Activated naive CD4-positive, alpha-beta T cell treated with anti-CD3 and anti-CD28 coated beads, Interleukin-2, amount 50 U/mL, for 72 hours (primary cell): Measurements from ENCODE around the gene CIDEA. TPM values are rescaled to one million over a fixed set of nuclear protein-coding genes. Genes with fewer than 3 reads are reported as not detected.

Experiments used
- ATAC-seq, 2 donors: fragments of 150-1000 bp; cut with Tn5 transposase; 2 replicates each; pipeline ENCODE4 v1.10.0; 2021; ENCODE audit warnings: mild to moderate bottlenecking in 2 of 2, moderate library complexity in 2 of 2
- DNase-seq, 2 donors: peaks; one replicate each; pipeline ENCODE4 v3.0.0; 2021 to 2022; ENCODE audit warnings: low spot score in 2 of 2
- H3K27ac Mint-ChIP-seq, 2 donors: one replicate each; pipeline ENCODE4 v1.8.0; 2022; ENCODE audit warnings: mild to moderate bottlenecking in 2 of 2, mixed read lengths in 2 of 2
- H3K36me3 Mint-ChIP-seq, 2 donors: one replicate each; pipeline ENCODE4 v1.8.0; 2022; ENCODE audit warnings: mixed read lengths in 2 of 2
- H3K9me3 Mint-ChIP-seq, 2 donors: one replicate each; pipeline ENCODE4 v1.8.0; 2022; ENCODE audit warnings: mixed read lengths in 2 of 2
- total RNA-seq, 2 donors: library from RNA; stranded (reverse); gene quantifications; one replicate each; pipeline ENCODE4 v1.2.3, GENCODE V29; 2022

The CIDEA gene
- total RNA-seq, 2 donors from 2014 or later = not detected

DNA sequence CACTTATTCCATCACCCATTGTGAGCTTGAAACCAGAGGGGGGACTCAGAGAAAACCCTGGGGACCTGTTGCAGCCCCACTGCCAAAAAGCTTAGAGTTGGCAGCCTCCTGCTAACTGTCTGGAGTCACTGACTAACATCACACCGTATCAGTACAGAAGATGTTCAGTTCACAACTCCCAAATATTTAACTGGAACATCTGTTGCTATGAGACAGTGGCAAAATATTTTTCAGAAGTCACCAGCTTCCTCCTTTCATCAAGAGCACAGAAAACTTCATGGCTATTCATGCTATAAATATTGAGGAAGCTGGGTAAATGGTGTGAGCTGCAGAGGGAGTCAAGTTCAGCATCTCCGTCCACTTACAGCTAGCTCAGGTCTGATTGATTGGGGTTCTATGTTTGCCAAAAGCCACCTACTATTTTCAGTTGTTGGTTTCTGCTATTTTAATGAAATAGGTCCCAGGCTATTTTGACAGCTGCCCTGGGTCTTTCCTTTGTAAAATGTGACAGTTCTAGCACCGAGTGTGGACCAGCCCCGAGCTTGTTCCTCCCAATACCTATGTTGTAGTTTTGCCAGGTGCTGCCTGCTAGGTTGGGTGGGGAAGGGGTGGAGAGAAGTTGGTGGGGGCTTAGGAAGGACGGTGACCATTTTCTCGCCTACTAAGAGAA, 63.6 kb downstream of the CIDEA start:
- Mint-ChIP-seq H3K36me3 (no peaks in the 10 kb centered on the region), H3K9me3 (no peaks in the 10 kb centered on the region), H3K27ac (no peak overlapping the region)
- DNase-seq (no peak), ATAC-seq (no peak)

DNA sequence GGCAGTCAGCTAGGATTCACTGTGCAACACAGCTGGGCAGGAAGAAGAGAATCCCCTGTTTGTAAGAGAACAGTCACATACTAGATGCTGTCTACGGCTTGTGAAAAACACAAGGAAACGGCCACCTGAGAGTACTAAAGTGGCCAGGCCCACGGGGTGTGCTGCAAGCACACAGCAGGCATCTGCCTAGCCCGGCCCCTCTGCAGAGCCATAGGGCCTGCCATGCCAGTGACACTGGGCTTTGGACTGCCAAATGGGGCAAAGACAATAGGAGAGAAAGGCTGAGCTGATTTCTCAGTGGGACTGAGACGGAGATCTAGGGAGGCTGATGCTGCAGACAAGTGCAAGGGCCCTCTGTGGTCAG, 64.2 kb downstream of the CIDEA start:
- no peak for ATAC-seq
- H3K27ac Mint-ChIP-seq = no peak overlapping the region
- H3K36me3 Mint-ChIP-seq = no peaks in the 10 kb centered on the region
- no peaks in the 10 kb centered on the region for H3K9me3 Mint-ChIP-seq
- DNase-seq = no peak

DNA sequence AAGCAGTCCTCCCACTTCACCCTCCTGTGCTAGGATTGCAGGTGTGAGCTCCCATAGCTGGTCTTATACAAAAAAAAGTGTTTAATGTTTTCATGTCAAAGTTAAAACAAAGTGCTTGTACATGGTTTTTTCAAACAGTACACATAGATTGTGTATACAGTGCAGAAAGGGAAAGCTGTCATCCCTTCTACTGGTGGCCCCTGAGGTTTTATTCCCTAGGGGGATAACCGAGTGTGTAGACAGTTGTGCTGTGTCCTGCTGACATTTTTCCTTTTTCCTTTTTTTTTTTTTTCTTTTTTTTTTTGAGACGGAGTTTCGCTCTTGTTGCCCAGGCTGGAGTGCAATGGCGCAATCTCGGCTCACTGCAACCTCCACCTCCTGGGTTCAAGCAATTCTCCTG, 64.7 kb downstream of the CIDEA start:
- Mint-ChIP-seq H3K36me3 (no peaks in the 10 kb centered on the region), H3K9me3 (no peaks in the 10 kb centered on the region), H3K27ac (no peak overlapping the region)
- no peak for ATAC-seq
- no peak for DNase-seq

DNA sequence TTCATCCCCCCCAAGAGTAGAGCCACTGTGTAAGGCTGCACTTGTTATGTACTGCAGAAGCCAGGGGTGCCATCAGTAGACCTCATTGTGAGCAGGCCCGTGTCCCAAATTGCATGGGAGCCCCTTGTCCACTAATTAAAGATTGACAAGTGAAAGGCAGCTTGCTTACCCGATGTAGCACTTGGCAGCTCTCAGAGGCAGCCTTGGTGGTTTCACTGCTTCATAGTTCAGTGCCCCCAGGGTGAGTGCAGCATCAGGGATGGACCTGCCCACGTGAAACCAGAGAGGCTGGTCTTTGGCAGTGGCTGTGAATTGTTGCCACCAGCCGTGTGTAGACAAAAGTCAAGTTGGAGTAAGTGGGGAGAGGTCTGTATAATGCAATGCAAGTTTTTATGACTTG, 67.2 kb downstream of the CIDEA start:
- Mint-ChIP-seq H3K9me3 (no peaks in the 10 kb centered on the region), H3K27ac (no peak overlapping the region), H3K36me3 (peaks cover 8 to 14% of the 10 kb centered on the region in 2 donors)
- DNase-seq (no peak), ATAC-seq (no peak)

DNA sequence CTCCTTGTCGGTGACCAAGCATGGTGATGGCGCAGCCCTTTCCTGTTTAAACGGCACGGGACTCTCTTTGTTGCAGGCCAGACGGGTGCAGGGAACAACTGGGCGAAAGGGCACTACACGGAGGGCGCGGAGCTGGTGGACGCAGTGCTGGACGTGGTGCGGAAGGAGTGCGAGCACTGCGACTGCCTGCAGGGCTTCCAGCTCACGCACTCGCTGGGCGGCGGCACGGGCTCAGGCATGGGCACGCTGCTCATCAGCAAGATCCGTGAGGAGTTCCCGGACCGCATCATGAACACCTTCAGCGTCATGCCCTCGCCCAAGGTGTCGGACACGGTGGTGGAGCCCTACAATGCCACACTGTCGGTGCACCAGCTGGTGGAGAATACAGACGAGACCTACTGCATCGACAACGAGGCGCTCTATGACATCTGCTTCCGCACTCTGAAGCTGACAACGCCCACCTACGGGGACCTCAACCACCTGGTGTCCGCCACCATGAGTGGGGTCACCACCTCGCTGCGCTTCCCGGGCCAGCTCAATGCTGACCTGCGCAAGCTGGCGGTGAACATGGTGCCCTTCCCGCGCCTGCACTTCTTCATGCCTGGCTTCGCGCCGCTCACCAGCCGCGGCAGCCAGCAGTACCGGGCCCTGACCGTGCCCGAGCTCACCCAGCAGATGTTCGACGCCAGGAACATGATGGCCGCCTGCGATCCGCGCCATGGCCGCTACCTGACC, 71.0 kb downstream of the CIDEA start:
- no peak overlapping the region for H3K27ac Mint-ChIP-seq
- DNase-seq (no peak), ATAC-seq (no peak)
- H3K9me3 Mint-ChIP-seq = no peaks in the 10 kb centered on the region
- H3K36me3 Mint-ChIP-seq = peaks cover 19 to 32% of the 10 kb centered on the region in 2 donors

DNA sequence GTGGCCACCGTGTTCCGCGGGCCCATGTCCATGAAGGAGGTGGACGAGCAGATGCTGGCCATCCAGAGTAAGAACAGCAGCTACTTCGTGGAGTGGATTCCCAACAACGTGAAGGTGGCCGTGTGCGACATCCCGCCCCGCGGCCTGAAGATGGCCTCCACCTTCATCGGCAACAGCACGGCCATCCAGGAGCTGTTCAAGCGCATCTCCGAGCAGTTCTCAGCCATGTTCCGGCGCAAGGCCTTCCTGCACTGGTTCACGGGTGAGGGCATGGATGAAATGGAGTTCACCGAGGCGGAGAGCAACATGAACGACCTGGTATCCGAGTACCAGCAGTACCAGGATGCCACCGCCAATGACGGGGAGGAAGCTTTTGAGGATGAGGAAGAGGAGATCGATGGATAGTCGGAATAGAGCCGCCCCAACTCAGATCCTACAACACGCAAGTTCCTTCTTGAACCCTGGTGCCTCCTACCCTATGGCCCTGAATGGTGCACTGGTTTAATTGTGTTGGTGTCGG, 71.6 kb downstream of the CIDEA start:
- peaks cover 19 to 32% of the 10 kb centered on the region in 2 donors for H3K36me3 Mint-ChIP-seq
- ATAC-seq (no peak), DNase-seq (no peak)
- H3K9me3 Mint-ChIP-seq = no peaks in the 10 kb centered on the region
- H3K27ac Mint-ChIP-seq = no peak overlapping the region

DNA sequence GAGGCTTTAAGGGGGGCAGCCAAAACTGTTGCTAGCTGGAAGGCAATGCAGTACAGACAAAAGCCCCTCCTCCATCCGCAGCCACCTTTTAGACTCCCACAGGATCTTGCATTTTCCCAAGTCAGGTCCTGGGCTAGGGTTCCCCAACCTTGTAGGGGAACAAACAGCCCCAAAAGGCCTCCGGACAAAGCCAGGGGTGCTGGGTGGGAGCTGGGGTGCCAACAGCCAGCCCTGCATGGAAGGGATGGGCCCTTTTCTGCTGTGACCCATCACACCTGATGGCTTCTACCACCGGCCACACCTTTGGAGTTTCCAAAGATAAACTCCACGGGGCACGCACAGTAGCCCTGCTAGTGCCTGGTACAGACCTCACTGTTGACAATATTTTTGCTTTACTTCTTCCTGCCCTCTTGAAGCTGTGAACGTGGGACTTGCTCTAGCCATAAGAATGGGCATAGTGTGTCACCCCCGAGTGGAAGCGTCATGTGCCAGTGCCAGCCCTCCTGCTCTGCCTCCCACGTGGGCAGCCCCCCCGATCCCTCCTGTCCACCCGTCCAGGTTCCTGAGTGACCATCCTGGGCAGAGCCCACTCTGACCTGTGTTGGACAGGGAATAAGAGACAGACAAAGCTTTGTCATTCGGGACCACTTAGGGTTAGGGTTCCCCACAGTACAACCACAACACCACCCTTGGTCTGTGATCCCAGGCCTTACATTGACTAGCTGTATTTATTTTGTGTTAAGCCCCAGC, 72.7 kb downstream of the CIDEA start:
- Mint-ChIP-seq H3K27ac (no peak overlapping the region), H3K9me3 (no peaks in the 10 kb centered on the region), H3K36me3 (peaks cover 19 to 32% of the 10 kb centered on the region in 2 donors)
- DNase-seq (no peak), ATAC-seq (no peak)

Other genes with a start within 250 kb of the CIDEA start
- not detected for gene ANKRD62, start 160.5 kb upstream of the CIDEA start, total RNA-seq
- 10 to 100 TPM in 1 of 2 donors, 1 to 10 TPM in 1; 8.0 to 16.7 TPM for gene TUBB6, start 53.9 kb downstream of the CIDEA start, total RNA-seq
- 10 to 100 TPM; 36.8 to 52.3 TPM for gene AFG3L2, start 122.9 kb downstream of the CIDEA start, total RNA-seq
- gene PRELID3A, start 153.6 kb downstream of the CIDEA start, total RNA-seq = 1 to 10 TPM; 1.2 to 5.0 TPM